Right cardiac atrium (tissue), 5 donors: ENCODE data around the gene VCP. TPM values are rescaled to one million over a fixed set of nuclear protein-coding genes. Genes with fewer than 3 reads are reported as not detected.
A peak's percentile ranks its signal among the peaks of the same experiment; 100 is the strongest.

Experiments
- ATAC-seq, 2 donors: fragments of 200-7000 bp; cut with Tn5 transposase; one replicate each; pipeline versions ENCODE4 v1.8.0 to v1.9.1; 2020; ENCODE audit warnings: moderate library complexity in 2 of 2, mild to moderate bottlenecking in 1 of 2
- DNase-seq, 3 donors: peaks; one replicate each; pipeline ENCODE4 v3.0.0-alpha.2; 2020
- H3K27ac ChIP-seq: one replicate; pipeline ENCODE4 v1.5.1; 2013; ENCODE audit warnings: mild to moderate bottlenecking, low read length, control low read depth, moderate library complexity
- H3K27me3 ChIP-seq: one replicate; pipeline ENCODE4 v1.6.1; 2013; ENCODE audit not compliant: control insufficient read depth, insufficient read depth
- H3K4me1 ChIP-seq: one replicate; pipeline ENCODE4 v1.6.1; 2013; ENCODE audit warnings: low read length; ENCODE audit not compliant: control insufficient read depth, insufficient read depth
- H3K4me3 ChIP-seq: one replicate; pipeline ENCODE4 v1.5.1; 2013; ENCODE audit warnings: low read length, control low read depth
- H3K9me3 ChIP-seq: one replicate; pipeline ENCODE4 v1.6.1; 2013; ENCODE audit warnings: low read length; ENCODE audit not compliant: control insufficient read depth
- WGBS: extraction: QIAGEN DNeasy Blood & Tissue Kit; methylation state at CpG from one replicate; pipeline ENCODE4 v1.1.7; 2013; 5-methylcytosine and 5-hydroxymethylcytosine counted together
- intact Hi-C, 4 donors: fragments of 100-400 bp; cut with DNase I; formaldehyde crosslinking; loops; one replicate each; pipeline versions ENCODE4 v1.11.0 to v1.14.0; 2022 to 2023
- polyA plus RNA-seq: library from polyadenylated mRNA; stranded (reverse); fragments of 200-250 nt; gene quantifications from one replicate; pipeline ENCODE4 v1.2.3, GENCODE V29; 2013
- total RNA-seq, 4 donors: library from RNA; stranded (reverse); fragmentation: NEBNext Ultra II Directional; extraction: Animal tissue kit (Norgen Biotek cat#: 25700); gene quantifications; one replicate each; pipeline ENCODE4 v1.2.1, GENCODE V29; 2021
- donor health status: healthy with polysubstance abuse.
- donor health status: DM: no; HTN: yes; CAD: no.
- donor health status: DM: no; HTN: no; CAD: no.
- donor health status: DM: no; HTN: yes; CAD: no; lungs with severe emphysema.
- donor health status: DM: yes; HTN: yes; CAD: no.

The VCP gene
- total and polyA plus RNA-seq, 5 donors: 149 to 224 (median 189) TPM

DNA sequence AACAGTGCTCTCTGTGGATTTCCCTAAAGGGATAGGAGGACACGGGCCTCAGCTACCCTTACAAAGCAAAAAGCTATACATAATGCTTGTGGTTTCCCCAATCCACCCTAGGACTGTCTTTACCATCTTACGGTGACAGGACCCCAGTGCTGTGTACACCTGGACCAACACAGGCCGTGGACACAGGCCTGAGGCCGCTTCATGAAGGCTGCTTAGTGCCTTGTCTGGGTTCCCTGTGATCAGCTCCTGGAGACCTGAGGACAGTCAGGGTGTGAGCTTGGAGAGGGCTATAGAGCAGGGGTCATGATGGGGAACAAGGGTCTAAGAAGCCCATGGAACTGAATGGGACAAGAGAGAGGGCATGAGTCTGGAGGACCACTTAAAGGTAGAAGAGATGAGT is 4.4 kb upstream of the VCP start:
- no peaks in the 10 kb centered on the region for H3K27me3 ChIP-seq
- intact Hi-C loops: no loop called here
- ATAC-seq (no peak), DNase-seq (no peak)
- H3K9me3 ChIP-seq: no peaks in the 10 kb centered on the region
- H3K27ac ChIP-seq: no peak overlapping the region
- peaks cover 2% of the 10 kb centered on the region for H3K4me1 ChIP-seq
- H3K4me3 ChIP-seq: no peak overlapping the region
- whole genome bisulfite sequencing: 93% methylated on average over 4 of the region's 4 CpGs

DNA sequence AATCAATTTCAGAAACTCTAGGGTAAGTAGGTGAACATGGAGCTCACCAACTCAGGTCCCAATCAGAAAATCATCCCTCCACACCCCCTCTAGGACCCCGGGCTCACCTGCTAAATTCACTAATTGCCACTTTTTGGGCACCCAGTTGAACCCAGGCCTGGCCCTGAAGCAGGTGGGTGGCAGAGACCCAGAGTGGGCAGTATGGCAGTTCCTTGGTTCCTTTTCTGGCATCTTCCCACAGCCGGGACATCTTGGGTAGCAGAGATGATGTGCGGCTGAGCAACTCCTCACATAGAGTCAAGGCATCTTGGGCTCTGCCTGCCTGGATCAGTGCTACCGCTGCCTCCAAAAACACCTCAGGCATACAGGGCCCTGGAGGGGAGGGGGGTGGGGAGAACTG is 2.9 kb upstream of the VCP start:
- intact Hi-C loops: no loop called here
- peaks cover 5% of the 10 kb centered on the region for H3K4me1 ChIP-seq
- no peaks in the 10 kb centered on the region for H3K9me3 ChIP-seq
- no peaks in the 10 kb centered on the region for H3K27me3 ChIP-seq
- WGBS: 96% methylated on average over 4 of the region's 4 CpGs
- ATAC-seq: no peak
- no peak for DNase-seq
- H3K27ac ChIP-seq: no peak overlapping the region
- no peak overlapping the region for H3K4me3 ChIP-seq

DNA sequence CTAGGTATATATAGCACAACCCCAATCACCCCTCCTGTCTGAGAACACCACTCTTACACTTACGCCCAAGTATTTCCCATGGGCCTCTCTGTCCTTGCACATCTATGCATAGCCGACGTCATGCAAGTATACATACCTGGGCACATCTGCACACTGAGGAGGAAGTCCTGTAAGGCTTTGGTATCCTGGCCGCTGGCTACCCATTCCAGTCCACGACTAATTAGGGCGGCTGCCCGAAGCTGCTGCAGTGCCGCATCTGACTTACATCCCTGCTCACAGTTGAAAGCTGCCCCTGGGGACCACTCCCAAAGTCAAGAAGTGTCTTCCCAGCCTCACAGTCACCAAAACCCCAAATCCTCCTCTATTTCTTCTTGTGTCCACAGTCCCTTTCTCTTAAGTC is 2.4 kb upstream of the VCP start:
- 94% methylated on average over 8 of the region's 8 CpGs for WGBS
- H3K4me1 ChIP-seq: peaks cover 9% of the 10 kb centered on the region
- H3K27ac ChIP-seq: no peak overlapping the region
- intact Hi-C loops: no loop called here
- no peak for DNase-seq
- no peaks in the 10 kb centered on the region for H3K9me3 ChIP-seq
- no peaks in the 10 kb centered on the region for H3K27me3 ChIP-seq
- no peak overlapping the region for H3K4me3 ChIP-seq
- no peak for ATAC-seq

DNA sequence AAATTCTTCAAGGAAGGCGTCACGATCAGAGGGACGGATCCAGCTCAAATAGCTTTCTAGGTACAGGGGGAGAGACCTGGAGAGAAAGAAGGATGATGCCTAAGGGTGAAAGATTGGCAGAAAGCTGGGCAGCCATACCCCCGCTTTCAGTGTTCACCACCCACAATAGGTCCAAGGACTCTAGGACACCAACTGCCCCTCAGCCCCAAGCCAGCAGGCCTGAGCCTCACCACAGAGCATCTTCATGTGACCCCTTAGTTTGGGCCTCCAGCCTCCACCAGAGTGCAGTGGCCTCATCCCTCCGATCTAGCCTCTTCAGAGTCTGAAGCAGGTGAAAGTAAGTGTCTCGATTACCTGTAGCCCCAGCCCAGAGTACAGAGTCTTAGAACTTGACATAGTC is 1.7 kb upstream of the VCP start:
- DNase-seq: no peak
- Histone ChIP-seq H3K4me3 (no peak overlapping the region), H3K4me1 (peaks cover 9% of the 10 kb centered on the region), H3K27ac (no peak overlapping the region), H3K27me3 (no peaks in the 10 kb centered on the region), H3K9me3 (no peaks in the 10 kb centered on the region)
- WGBS: 91% methylated on average over 6 of the region's 6 CpGs
- ATAC-seq: no peak
- intact Hi-C loops: no loop called here

DNA sequence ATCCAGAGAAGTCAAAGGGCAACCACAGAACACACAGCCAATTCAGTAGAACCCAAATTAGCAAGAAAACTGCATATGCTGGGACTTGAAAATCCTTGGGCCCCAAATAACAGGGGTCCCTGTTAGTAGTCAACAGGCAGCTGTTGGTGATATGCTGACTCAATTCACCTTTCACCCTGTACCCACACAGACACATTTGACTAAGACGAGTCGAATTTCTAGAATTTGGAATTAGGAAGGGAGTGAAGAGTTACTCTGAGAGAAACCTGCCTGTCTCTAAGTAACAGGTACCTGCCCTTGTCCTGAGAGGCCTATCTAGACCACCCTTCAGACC is 821 bp upstream of the VCP start:
- peaks cover 12% of the 10 kb centered on the region for H3K4me1 ChIP-seq
- no peak overlapping the region for H3K4me3 ChIP-seq
- intact Hi-C loops: no loop called here
- no peaks in the 10 kb centered on the region for H3K9me3 ChIP-seq
- ATAC-seq (no peak), DNase-seq (no peak)
- no peak overlapping the region for H3K27ac ChIP-seq
- 92% methylated on average over 2 of the region's 2 CpGs for WGBS
- H3K27me3 ChIP-seq: no peaks in the 10 kb centered on the region

DNA sequence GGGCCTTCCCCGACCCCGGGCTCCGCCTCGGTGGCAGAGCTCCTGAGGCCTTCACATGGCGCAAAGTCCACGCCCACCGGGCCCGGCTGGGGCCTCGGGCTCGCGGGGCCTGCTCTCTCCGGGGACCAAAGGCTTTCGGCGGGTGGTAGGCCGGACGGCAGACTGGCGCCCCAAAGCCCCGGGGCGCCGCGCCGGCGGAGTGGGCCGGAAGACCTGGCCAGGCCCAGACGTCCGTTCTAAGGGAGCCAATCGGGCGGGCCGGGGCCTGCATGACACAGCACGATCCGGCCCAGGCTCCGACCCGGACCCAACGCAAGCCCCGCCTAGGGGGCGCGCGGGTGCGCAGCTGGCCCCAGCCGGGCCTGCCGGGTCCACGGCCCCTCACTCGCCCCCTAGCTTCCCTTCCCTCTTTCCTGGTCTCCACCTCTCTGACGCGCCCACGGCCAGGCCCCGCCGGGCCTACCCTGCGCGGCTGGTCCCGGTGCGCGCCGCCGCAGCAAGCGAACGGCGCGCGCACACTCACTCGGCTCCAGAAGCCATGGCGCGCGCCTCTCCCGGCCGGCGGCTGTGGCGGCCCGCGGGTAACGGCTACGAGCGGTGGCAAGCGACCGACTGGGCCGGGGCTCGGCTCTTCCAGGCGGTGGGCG is 488 bp downstream of the VCP start:
- DNase-seq (peak; percentile 90 to 96 (median 94)), ATAC-seq (peak; percentile 87 to 88)
- Histone ChIP-seq H3K27me3 (no peaks in the 10 kb centered on the region), H3K9me3 (no peaks in the 10 kb centered on the region), H3K4me3 (peak overlapping the region; percentile 91), H3K27ac (peak overlapping the region; percentile 99), H3K4me1 (peaks cover 14% of the 10 kb centered on the region)
- WGBS: under 1% methylated on average over 79 of the region's 79 CpGs
- intact Hi-C loops: no loop called here

DNA sequence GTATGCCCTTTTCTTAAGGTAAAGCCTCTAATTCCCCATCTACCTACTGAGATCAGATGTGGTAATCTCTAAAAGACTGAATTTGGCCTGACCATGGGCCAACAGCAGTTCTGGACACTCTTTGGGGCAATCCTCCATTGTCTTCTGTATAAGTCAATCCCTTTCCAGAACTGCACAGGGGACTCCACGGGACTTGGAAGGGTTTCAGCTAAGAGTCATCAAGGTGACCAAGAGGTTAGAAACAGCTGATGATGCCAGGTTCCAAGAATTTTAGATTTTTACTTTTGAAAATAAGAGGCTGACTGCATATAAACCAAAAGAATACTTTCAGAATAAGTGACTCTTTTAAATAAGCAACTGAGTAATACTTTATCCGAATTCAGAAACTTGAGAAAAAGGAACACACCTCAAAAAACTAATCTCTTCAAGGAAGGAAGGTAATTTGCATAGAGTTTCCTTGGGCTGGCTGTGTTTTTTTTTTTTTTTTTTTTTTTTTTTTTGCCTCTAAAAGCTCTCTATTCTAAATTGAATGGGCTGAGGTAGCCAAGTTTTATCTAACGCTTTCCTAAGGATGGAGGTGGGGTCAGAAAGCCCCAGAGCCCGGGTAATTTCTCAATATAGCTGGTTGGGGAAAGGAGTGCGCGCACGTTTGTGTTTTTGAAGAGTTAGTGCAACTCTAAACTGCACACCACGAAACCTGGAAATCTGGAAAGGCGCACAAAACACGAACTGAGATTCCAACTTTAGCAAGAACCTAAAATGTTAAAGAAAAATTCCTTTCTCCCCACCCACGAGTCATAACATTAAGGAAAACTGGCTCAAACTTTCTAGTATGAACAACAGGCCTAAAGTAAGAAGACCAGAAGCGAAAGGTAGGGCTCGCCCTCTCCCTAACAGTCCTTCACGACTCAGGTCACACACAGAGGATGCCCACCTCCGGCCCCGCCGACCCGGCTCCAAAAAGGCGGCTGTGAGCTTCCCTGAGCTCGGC is 1.3 kb downstream of the VCP start:
- H3K4me1 ChIP-seq: peaks cover 14% of the 10 kb centered on the region
- peak overlapping the region; percentile 99 for H3K27ac ChIP-seq
- no peaks in the 10 kb centered on the region for H3K9me3 ChIP-seq
- H3K4me3 ChIP-seq: peak overlapping the region; percentile 91
- peak in 1 of 2 donors; percentile 10 for ATAC-seq
- DNase-seq: no peak
- intact Hi-C loops: no loop called here
- WGBS: under 1% methylated on average over 20 of the region's 20 CpGs
- no peaks in the 10 kb centered on the region for H3K27me3 ChIP-seq

DNA sequence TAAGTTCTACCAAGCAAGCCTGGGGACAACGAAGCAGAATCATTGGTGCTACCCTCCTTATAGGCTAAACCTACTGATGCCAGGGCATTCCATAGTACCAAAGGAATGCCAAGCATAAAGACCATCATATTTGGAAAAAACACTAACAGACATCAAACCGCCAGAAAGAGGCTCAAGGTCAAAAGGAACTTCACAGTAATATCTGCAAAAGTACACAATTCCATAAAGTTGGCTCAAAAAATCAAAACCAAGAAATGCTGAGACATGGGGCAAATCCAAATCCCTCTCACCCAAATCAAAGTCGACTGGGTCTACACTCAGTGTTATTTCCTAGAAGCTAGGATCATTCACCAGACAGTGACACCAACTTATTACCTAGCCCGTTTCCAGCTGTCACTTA is 3.4 kb downstream of the VCP start:
- Histone ChIP-seq H3K4me1 (peaks cover 14% of the 10 kb centered on the region), H3K27ac (peak overlapping the region; percentile 30), H3K27me3 (no peaks in the 10 kb centered on the region), H3K4me3 (no peak overlapping the region), H3K9me3 (no peaks in the 10 kb centered on the region)
- intact Hi-C loops: loop anchor here in 1 of 4 donors (10.0 kb wide), 1 partner anchor 64 kb away; no protein-coding TSS in a partner anchor
- 67% methylated on average over 4 of the region's 4 CpGs for WGBS
- DNase-seq: no peak
- no peak for ATAC-seq

DNA sequence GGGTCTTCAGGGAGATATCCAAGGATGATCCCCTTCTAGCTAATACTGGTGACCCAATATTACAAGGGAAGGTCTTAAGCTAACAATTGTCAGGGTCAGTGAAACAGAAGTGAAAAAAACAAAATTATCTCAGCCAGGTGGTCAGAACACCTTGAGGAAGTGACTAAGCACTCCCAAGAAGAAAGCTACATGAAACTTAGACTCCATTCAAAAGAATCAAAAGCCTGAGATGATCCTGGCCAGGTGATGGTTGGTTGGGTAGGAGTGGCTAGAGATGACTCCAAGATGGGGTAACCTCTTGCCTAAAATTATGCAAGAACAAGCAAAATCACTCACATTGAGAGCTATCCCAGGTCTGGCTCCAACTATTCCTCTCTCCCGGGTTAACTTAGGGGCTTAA is 5.4 kb downstream of the VCP start:
- no peaks in the 10 kb centered on the region for H3K9me3 ChIP-seq
- DNase-seq (no peak), ATAC-seq (no peak)
- peaks cover 14% of the 10 kb centered on the region for H3K4me1 ChIP-seq
- 88% methylated on average over 1 of the region's 1 CpG for WGBS
- intact Hi-C loops: loop anchor here in 1 of 4 donors (10.0 kb wide), 1 partner anchor 62 kb away; no protein-coding TSS in a partner anchor
- no peak overlapping the region for H3K27ac ChIP-seq
- H3K4me3 ChIP-seq: no peak overlapping the region
- no peaks in the 10 kb centered on the region for H3K27me3 ChIP-seq

DNA sequence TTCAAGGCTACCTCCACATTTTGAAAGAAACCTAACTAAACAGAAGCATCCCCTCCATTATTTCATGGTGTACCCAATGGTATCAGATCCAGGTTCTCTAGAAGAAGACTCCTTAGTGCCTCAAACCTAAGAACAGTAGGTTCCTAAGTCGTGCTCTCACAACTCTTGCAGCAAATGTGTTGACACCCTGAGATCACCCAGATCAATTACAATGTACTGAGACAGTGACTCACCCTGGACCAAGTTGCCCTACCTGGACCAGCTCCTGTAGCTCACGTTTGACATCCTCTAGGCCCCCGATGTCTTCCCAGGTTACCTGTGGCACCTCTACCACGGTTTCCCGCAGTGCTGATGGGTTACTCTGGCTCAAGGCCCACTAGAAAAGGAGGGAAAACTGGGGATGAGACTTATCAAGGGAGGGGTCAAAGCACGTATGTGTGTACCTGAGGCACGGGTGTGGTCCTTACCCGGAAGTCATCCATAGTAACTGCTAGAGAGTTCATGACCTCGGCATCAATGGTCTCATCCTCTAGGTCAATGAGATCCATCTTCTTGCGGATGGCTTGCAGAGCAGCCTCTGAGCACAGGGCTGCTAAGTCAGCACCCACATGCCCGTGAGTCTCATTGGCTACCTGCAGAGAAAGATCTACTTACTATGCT is 11.7 kb downstream of the VCP start:
- Histone ChIP-seq H3K4me3 (no peak overlapping the region), H3K4me1 (no peaks in the 10 kb centered on the region), H3K27ac (no peak overlapping the region), H3K9me3 (no peaks in the 10 kb centered on the region), H3K27me3 (no peaks in the 10 kb centered on the region)
- ATAC-seq (no peak), DNase-seq (no peak)
- WGBS: 93% methylated on average over 11 of the region's 11 CpGs
- intact Hi-C loops: loop anchor here in 1 of 4 donors (10.0 kb wide), 1 partner anchor 56 kb away; no protein-coding TSS in a partner anchor

DNA sequence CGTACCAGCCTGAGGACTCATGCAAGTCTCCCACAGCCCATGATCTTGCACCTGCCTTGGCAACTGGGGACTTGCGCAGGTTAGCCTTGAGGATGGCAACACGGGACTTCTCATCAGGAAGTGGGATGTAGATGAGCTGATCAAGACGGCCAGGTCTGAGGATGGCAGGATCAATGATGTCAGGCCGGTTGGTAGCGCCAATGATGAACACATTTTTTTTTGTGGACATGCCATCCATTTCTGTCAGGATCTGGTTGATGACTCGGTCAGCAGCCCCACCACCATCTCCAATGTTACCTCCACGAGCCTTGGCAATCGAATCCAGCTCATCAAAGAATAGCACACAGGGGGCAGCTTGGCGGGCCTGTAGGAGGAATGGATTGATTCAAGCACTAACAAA is 13.0 kb downstream of the VCP start:
- ATAC-seq (no peak), DNase-seq (no peak)
- no peaks in the 10 kb centered on the region for H3K9me3 ChIP-seq
- no peaks in the 10 kb centered on the region for H3K4me1 ChIP-seq
- WGBS: 92% methylated on average over 10 of the region's 10 CpGs
- intact Hi-C loops: loop anchor here in 1 of 4 donors (10.0 kb wide), 1 partner anchor 165 kb away; a partner anchor contains a TSS
- H3K4me3 ChIP-seq: no peak overlapping the region
- no peak overlapping the region for H3K27ac ChIP-seq
- no peaks in the 10 kb centered on the region for H3K27me3 ChIP-seq
